HepG2 (cell line): ENCODE measurements around the gene SAP25. TPM values are rescaled to one million over a fixed set of nuclear protein-coding genes. Genes with fewer than 3 reads are reported as not detected.

Experiments used
- BCL6 ChIP-seq: IDR thresholded peaks from 2 replicates; pipeline ENCODE4 v1.6.1; 2016; ENCODE audit warnings: missing genetic modification reagents, missing compliant biosample characterization
- EP300 ChIP-seq, 3 experiments: sonication (generic) in 1 of 3; formaldehyde crosslinking in 1 of 3; IDR thresholded peaks; 2 replicates each; pipeline versions ENCODE4 v1.5.1 to v1.6.1; 2011 to 2020; ENCODE audit warnings: low read depth in 2 of 3, low read length in 2 of 3, borderline replicate concordance in 1 of 3, improper control_type of control experiment in 1 of 3, mild to moderate bottlenecking in 1 of 3, missing genetic modification reagents in 1 of 3, moderate library complexity in 1 of 3
- HNF4A ChIP-seq: sonication (generic); formaldehyde crosslinking; IDR thresholded peaks from 2 replicates; pipeline ENCODE4 v1.4.0; 2020; ENCODE audit warnings: missing genetic modification reagents
- MTA1 ChIP-seq: sonication (generic); formaldehyde crosslinking; IDR thresholded peaks from 2 replicates; pipeline ENCODE4 v1.4.0; 2020; ENCODE audit warnings: missing genetic modification reagents, mild to moderate bottlenecking, borderline replicate concordance
- PITX1 ChIP-seq: sonication (generic); formaldehyde crosslinking; IDR thresholded peaks from 2 replicates; pipeline ENCODE4 v1.5.1; 2020; ENCODE audit warnings: mild to moderate bottlenecking, missing genetic modification reagents
- RXRB ChIP-seq: IDR thresholded peaks from 2 replicates; pipeline ENCODE4 v1.6.1; 2016; ENCODE audit warnings: borderline replicate concordance, missing genetic modification reagents, missing compliant biosample characterization
- SAP130 ChIP-seq: IDR thresholded peaks from 2 replicates; pipeline ENCODE4 v1.6.1; 2016; ENCODE audit warnings: low read depth
- TARDBP ChIP-seq: sonication (generic); formaldehyde crosslinking; IDR thresholded peaks from 2 replicates; pipeline ENCODE4 v1.8.0; 2022; ENCODE audit warnings: mild to moderate bottlenecking, missing genetic modification reagents
- polyA plus RNA-seq, 8 experiments: library from polyadenylated mRNA; depleted of rRNA in 3 of 8; stranded (reverse) in 7 of 8; unstranded in 1 of 8; fragments of >200 nt; fragmentation: Illumina TruSeq in 4 of 8; extraction: Trizol in 4 of 8; gene quantifications; 2 replicates each; pipeline versions ENCODE4 v1.2.1 to v1.2.3, GENCODE V29; 2011 to 2016; ENCODE audit warnings: low read depth in 4 of 8, missing spikeins in 1 of 8, mixed read lengths in 1 of 8; ENCODE audit not compliant: insufficient read depth in 1 of 8
- total RNA-seq, 5 experiments: library from RNA; depleted of rRNA; stranded (reverse); fragments of >200 nt; fragmentation: Illumina TruSeq; extraction: Trizol; gene quantifications; 2 replicates each; pipeline ENCODE4 v1.2.3, GENCODE V29; 2016; ENCODE audit warnings: low read depth in 1 of 5
- TF ChIP-seq, protein P1 (sequence below), 2 experiments: sonication (generic) in 1 of 2; formaldehyde crosslinking in 1 of 2; IDR thresholded peaks; 2 replicates each; pipeline versions ENCODE4 v1.4.0 to v1.6.1; 2016 to 2020; ENCODE audit warnings: borderline replicate concordance in 1 of 2, low read depth in 1 of 2, mild to moderate bottlenecking in 1 of 2, missing genetic modification reagents in 1 of 2
- TF ChIP-seq, protein P2 (sequence below): sonication (generic); formaldehyde crosslinking; conservative IDR thresholded peaks from 2 replicates; pipeline ENCODE4 v1.4.0; 2020; ENCODE audit warnings: mild to moderate bottlenecking, missing genetic modification reagents, moderate library complexity
- TF ChIP-seq, protein P3 (sequence below): sonication (generic); formaldehyde crosslinking; IDR thresholded peaks from 2 replicates; pipeline ENCODE4 v1.4.0; 2020; ENCODE audit warnings: missing genetic modification reagents
- TF ChIP-seq, protein P4 (sequence below): IDR thresholded peaks from 2 replicates; pipeline ENCODE4 v1.4.0; 2020; ENCODE audit warnings: mild to moderate bottlenecking, missing genetic modification reagents

Gene SAP25
- total and polyA plus RNA-seq, 2 of the 13 experiments (the other 11 are each of a cell fraction or from before 2014, with no cell fraction given): 0.15 to 0.20 TPM

DNA sequence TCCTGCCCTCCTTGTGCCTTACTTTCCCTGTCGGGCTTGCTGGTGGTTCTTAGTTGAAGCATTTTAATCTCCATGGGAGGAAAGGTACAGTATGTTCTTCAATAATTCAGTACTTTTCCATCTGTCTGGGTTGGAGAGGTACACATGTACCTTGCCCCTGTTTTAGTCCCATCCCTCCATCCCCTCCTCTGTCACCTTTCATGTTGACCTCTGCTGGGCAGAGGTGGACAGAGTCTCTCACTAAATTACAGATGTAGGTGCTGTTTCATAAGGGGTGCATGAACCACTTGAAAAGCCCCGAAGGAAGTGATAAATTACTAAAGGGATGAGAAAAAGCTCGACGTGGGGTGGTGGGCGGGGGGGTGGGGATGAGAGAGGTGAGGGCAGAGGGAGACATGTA is 29.3 kb downstream of the SAP25 start (continued):
- TF ChIP-seq, protein P1, sequence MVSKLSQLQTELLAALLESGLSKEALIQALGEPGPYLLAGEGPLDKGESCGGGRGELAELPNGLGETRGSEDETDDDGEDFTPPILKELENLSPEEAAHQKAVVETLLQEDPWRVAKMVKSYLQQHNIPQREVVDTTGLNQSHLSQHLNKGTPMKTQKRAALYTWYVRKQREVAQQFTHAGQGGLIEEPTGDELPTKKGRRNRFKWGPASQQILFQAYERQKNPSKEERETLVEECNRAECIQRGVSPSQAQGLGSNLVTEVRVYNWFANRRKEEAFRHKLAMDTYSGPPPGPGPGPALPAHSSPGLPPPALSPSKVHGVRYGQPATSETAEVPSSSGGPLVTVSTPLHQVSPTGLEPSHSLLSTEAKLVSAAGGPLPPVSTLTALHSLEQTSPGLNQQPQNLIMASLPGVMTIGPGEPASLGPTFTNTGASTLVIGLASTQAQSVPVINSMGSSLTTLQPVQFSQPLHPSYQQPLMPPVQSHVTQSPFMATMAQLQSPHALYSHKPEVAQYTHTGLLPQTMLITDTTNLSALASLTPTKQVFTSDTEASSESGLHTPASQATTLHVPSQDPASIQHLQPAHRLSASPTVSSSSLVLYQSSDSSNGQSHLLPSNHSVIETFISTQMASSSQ (IDR thresholded peaks at IDR 0.05; ENCODE audit: low read depth): peak; percentile 41; the same call in 1 of the 2 replicates
- TF ChIP-seq, protein P1 (CRISPR knock-in tag; IDR thresholded peaks at IDR 0.05; ENCODE audit: borderline replicate concordance): peak; percentile 18; the same call in 1 of the 2 replicates
- peak; percentile 69 for TF ChIP-seq BCL6 (CRISPR knock-in tag)
- TF ChIP-seq, protein P2, sequence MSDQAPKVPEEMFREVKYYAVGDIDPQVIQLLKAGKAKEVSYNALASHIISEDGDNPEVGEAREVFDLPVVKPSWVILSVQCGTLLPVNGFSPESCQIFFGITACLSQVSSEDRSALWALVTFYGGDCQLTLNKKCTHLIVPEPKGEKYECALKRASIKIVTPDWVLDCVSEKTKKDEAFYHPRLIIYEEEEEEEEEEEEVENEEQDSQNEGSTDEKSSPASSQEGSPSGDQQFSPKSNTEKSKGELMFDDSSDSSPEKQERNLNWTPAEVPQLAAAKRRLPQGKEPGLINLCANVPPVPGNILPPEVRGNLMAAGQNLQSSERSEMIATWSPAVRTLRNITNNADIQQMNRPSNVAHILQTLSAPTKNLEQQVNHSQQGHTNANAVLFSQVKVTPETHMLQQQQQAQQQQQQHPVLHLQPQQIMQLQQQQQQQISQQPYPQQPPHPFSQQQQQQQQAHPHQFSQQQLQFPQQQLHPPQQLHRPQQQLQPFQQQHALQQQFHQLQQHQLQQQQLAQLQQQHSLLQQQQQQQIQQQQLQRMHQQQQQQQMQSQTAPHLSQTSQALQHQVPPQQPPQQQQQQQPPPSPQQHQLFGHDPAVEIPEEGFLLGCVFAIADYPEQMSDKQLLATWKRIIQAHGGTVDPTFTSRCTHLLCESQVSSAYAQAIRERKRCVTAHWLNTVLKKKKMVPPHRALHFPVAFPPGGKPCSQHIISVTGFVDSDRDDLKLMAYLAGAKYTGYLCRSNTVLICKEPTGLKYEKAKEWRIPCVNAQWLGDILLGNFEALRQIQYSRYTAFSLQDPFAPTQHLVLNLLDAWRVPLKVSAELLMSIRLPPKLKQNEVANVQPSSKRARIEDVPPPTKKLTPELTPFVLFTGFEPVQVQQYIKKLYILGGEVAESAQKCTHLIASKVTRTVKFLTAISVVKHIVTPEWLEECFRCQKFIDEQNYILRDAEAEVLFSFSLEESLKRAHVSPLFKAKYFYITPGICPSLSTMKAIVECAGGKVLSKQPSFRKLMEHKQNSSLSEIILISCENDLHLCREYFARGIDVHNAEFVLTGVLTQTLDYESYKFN (CRISPR knock-in tag): peak; percentile 86
- TF ChIP-seq, protein P3, sequence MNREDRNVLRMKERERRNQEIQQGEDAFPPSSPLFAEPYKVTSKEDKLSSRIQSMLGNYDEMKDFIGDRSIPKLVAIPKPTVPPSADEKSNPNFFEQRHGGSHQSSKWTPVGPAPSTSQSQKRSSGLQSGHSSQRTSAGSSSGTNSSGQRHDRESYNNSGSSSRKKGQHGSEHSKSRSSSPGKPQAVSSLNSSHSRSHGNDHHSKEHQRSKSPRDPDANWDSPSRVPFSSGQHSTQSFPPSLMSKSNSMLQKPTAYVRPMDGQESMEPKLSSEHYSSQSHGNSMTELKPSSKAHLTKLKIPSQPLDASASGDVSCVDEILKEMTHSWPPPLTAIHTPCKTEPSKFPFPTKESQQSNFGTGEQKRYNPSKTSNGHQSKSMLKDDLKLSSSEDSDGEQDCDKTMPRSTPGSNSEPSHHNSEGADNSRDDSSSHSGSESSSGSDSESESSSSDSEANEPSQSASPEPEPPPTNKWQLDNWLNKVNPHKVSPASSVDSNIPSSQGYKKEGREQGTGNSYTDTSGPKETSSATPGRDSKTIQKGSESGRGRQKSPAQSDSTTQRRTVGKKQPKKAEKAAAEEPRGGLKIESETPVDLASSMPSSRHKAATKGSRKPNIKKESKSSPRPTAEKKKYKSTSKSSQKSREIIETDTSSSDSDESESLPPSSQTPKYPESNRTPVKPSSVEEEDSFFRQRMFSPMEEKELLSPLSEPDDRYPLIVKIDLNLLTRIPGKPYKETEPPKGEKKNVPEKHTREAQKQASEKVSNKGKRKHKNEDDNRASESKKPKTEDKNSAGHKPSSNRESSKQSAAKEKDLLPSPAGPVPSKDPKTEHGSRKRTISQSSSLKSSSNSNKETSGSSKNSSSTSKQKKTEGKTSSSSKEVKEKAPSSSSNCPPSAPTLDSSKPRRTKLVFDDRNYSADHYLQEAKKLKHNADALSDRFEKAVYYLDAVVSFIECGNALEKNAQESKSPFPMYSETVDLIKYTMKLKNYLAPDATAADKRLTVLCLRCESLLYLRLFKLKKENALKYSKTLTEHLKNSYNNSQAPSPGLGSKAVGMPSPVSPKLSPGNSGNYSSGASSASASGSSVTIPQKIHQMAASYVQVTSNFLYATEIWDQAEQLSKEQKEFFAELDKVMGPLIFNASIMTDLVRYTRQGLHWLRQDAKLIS (CRISPR knock-in tag): 0 out of 2 replicates have a peak, but pooled peaks have one; percentile 57
- TF ChIP-seq EP300 (IDR thresholded peaks at IDR 0.05; ENCODE audit: low read depth in 2 of 2, low read length in 2 of 2): peak in 1 of 2 experiments; percentile 84; a peak in 2 of 4 replicates
- no peak; the same call in 1 of the 2 replicates for TF ChIP-seq EP300 (CRISPR knock-in tag; IDR thresholded peaks at IDR 0.05; ENCODE audit: borderline replicate concordance)
- TF ChIP-seq PITX1 (CRISPR knock-in tag): peak; percentile 37; the same call in 1 of the 2 replicates
- peak; percentile 58 for TF ChIP-seq SAP130 (CRISPR knock-in tag)
- TF ChIP-seq, protein P4, sequence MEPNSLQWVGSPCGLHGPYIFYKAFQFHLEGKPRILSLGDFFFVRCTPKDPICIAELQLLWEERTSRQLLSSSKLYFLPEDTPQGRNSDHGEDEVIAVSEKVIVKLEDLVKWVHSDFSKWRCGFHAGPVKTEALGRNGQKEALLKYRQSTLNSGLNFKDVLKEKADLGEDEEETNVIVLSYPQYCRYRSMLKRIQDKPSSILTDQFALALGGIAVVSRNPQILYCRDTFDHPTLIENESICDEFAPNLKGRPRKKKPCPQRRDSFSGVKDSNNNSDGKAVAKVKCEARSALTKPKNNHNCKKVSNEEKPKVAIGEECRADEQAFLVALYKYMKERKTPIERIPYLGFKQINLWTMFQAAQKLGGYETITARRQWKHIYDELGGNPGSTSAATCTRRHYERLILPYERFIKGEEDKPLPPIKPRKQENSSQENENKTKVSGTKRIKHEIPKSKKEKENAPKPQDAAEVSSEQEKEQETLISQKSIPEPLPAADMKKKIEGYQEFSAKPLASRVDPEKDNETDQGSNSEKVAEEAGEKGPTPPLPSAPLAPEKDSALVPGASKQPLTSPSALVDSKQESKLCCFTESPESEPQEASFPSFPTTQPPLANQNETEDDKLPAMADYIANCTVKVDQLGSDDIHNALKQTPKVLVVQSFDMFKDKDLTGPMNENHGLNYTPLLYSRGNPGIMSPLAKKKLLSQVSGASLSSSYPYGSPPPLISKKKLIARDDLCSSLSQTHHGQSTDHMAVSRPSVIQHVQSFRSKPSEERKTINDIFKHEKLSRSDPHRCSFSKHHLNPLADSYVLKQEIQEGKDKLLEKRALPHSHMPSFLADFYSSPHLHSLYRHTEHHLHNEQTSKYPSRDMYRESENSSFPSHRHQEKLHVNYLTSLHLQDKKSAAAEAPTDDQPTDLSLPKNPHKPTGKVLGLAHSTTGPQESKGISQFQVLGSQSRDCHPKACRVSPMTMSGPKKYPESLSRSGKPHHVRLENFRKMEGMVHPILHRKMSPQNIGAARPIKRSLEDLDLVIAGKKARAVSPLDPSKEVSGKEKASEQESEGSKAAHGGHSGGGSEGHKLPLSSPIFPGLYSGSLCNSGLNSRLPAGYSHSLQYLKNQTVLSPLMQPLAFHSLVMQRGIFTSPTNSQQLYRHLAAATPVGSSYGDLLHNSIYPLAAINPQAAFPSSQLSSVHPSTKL (CRISPR knock-in tag): peak; percentile 42; the same call in 1 of the 2 replicates
- peak; percentile 36 for TF ChIP-seq RXRB (CRISPR knock-in tag)
- no peak for TF ChIP-seq MTA1
- peak; percentile 55; the same call in 1 of the 2 replicates for TF ChIP-seq TARDBP
- TF ChIP-seq HNF4A: peak; percentile 86
